Right renal cortex interstitium (tissue), 3 donors: ENCODE measurements around the gene SDK1. TPM values are rescaled to one million over a fixed set of nuclear protein-coding genes. Genes with fewer than 3 reads are reported as not detected.
"Not testable (repeated sequence)": the region's sequence is repeated elsewhere in the genome, so short reads cannot be mapped to it uniquely, and the experiment has no call there.

Source experiments
- DNase-seq, 3 donors: peaks; one replicate each; pipeline ENCODE4 v3.0.0-alpha.2; 2013; ENCODE audit warnings: low read depth in 3 of 3, low spot score in 2 of 3
- polyA plus RNA-seq, 3 donors: library from polyadenylated mRNA; unstranded; fragments of 120-200 nt; gene quantifications; one replicate each; pipeline ENCODE4 v1.2.1, GENCODE V29; 2013; ENCODE audit not compliant: insufficient read length in 3 of 3

SDK1 gene
- polyA plus RNA-seq, 3 donors, result 5.8 to 7.5 (median 6.3) TPM

DNA sequence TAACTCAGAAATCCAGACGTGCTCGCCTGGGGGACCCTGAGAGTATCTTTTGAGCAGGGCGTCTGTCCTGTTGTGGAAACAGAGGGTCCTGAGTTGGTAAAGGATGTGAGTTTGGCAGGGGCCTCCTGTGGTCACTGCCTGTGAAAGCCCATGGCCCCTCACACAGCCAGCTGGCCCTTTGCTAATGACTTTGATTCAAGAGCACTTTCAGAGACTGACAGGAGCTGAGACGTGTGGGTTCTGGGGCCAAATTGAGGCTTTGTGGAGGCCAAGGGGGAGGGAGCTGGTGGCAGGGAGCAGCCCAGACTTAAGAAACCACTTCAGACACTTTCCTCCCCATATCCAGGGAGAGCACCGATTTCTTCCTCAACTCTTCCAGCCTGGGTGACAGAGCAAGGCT lies 921.6 kb downstream of the SDK1 start:
- no peak for DNase-seq

DNA sequence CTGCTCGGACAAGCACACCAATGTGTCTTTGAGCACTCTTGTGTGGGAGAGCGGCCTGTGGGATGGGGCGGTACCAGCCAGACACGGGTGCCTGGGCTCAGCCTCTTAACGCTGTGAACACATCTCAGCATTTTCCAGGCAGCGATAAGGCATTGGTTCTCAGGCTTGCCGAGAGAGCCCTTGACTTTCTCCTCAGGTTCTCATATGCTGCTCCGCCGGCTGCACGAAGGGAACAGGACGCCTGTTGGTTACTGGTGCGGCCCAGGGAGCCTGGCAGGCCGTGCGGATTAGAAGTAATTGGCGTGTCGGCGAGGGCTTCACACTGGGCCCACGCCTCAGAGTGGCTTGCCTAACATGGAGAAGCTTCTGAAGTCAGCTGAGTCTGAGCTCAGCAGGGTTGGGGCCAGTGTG lies 924.3 kb downstream of the SDK1 start:
- no peak for DNase-seq

DNA sequence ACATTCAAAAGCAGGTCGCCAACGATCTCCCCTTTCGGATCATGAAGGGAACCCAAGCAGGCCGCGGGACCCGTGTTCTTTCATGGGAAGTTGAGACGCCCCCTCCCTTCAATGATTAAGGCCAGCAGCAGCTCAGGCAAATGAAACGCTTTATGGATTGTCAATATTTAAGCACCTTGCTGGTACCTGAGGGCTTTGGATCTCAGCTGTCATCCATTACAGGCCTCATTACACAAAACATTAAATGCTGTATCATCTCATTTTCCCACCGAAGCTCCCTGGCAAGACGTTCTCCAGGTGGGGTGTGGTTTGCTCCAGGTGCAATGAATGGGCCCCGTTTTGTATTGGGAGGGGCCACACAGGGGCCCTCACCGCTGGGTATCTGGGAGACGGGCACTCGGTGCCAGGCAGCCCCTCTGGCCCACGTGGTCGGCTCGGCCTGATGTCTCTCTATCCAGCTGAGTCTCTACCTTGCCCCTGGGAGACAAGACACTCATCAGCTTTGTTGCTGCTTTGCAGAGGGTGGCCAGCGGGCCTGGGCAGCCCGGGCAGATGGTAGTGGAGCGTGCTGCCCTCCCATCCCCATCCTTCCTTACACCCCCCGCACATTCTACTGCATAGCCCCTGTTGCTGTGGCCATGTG lies 925.0 kb downstream of the SDK1 start:
- no peak for DNase-seq

DNA sequence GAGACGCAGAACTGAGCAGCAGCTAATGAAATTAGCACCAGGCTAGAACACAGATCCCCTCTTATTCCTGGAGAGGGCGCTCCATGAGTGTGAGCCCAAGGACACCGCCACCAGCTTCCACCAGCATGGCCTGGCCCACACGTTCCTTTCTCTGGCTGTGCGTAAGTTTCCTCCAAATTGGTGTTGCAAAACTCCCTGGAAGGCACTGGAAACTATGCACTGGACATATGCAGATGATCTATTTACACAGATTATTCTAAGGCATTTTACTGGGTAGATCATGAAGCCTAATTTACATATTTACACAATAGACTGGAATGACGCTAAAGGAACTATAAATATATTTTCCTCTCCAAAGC lies 925.5 kb downstream of the SDK1 start:
- no peak for DNase-seq

DNA sequence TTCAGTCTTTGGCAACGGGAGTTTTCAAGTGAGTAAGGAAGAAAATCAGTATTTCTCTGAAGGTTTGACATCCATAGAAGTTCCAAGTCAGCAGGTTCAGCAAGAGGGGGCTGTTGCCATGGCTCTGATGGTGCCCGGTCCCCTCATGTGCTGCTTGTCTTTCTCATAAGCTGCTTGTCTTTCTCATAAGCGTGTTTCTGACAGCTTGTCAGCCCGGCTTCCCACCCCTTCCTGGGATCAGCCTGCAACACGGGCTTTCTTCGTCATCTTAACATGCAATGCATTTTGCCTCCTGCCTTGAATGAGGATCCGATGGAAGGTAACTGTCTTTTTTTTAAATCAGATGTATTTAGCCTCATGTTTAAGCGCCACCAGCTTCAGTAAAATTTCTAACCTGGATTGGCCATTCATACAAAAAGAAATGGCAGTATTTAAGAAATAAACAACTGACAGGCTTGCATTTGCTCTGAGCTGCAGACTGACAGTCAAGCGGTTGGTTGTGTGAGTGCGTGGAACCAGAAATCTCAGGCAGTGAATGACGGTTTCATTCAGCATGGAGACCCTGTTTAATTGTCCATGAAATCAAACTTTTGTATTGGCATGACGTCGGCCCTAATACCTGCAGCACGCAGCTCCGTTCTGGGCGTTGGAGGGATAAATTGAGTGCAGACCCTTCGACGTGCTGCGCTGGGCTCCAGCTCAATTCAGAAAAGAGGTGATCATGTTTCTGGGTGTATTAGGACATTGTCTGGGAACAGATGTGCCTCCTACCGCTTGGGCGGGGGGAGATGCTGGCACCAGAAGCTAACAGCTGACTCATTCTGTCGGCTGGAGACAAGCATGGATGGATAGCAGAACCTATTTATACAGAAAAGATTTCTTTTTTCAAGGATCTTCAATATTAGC lies 926.3 kb downstream of the SDK1 start:
- DNase-seq, result no peak

DNA sequence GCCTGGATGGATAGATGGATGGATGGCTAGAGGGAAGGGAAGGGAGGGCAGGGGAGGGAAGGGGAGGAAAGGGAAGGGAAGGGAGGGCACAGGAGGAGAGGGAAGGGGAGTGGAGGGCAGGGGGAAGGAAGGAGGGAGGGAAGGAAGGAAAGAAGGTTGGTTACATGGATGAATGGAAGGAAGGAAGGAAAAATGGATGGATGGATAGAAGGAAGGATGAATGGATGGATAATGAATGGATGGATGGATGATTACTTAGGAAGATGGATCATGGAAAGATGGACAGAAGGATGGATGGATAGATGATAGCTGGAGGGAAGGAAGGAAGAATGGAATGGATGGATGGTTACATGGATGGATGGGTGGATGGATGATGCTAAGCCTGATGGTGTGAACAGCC lies 929.3 kb downstream of the SDK1 start:
- no peak for DNase-seq

DNA sequence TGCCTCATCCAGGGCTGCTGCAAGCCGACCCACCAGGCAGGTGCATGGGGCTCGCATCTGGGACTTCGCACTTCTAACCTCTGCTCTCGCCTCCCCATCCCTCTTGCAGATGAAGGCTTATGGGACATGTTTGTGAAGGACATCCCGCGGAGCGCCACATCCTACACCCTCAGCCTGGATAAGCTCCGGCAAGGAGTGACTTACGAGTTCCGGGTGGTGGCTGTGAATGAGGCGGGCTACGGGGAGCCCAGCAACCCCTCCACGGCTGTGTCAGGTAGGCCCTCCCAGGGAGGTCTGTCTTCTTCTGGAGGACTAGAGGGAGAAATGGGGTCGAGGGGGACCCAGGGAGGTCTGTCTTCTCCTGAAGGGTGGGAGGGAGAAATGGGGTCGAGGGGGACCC lies 932.1 kb downstream of the SDK1 start:
- no peak for DNase-seq

DNA sequence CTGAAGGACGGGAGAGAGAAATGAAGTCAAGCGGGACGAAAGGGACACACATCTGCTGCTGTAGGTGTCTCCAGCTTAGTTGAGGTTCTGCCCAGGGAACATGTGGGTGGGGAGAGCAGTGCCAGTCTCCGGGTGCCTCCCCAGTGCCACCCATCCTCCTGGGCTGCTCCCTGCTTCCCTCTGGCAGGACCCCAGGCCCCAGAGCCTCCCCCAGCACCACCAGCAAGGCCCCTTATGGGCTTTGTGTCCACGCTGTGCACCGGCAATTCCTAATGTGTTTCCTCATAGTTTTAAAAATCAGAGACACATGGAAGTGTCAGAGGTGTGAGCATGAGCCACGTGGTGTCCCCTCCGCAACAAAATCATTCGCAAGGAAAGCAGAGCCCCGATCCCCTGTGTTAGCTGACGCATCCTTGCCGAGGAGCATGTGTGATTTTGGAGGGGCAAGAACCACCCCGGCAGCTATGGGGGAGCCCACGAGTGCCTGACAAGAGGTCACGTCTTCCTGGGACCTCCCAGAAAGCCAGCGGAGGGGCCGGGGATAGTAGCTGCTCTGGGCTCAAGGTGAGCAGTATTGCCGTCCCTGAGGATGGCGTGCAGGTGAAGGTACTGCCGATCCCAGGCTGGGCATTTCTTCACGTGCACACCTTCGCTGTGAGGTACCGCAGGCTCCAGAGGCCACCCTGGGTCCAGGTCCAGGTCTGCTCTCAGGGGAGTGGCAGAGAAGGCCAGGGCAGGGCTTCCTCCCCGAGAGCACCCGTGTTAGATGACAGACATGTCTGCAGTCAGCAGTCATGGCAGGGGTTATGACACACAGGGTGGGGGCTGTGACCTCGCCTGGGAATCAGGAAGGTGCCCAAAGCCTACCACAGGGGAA lies 932.8 kb downstream of the SDK1 start:
- DNase-seq, result no peak

DNA sequence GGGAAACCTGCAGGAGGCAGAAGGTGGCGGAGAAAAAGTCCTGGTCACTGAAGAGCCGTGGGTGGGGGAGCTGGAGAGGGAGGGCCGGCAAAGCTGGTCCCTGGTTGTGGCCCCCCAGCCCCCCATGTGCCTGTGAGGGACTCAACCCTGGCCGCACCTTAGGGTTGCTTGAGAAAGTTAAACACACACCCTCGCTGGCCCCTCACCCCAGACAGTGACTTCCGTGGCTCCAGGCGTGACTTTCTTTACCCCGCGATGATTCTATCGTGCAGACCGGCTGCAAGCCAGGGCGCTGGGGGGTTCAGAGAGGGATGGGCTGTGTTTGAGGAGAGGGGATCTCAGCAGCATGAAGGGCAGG lies 933.4 kb downstream of the SDK1 start:
- DNase-seq, result no peak

DNA sequence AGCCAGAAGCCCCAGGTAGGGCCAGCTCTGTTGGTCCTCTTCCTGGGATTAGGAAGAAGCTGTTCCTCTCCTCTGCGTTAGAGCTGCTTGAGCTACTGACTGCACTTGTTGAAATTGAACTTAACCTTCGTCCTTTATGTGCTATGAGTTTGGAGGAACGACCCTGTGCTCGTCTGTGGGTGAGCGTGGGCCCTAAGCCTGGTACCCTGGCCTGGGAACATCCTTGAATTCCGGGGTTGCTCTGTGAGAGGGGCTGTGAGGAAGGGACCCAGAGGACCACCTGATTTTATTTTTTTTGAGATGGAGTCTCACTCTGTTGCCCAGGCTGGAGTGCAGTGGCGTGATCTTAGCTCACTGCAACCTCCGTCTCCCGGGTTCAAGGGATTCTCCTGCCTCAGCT lies 933.8 kb downstream of the SDK1 start:
- DNase-seq, result no peak

DNA sequence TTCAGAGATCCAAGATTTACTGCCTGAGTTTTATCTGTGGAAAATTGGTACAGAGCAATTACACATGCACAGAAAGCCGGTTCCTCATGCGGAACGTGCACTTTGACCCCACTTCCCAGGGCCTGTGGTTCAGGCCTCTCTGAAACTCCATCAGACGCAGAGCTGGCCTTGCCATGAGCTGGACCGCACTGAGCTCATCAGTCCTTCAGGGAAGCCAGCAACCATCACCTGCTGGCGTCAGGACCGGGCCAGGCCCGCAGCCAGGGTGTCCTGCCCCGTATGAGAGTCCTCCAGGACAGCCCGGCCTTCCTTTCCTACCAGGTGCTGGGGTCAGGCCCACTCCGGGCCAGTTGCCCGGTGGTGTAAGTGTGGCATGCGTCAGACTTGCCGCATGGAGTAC lies 934.5 kb downstream of the SDK1 start:
- no peak for DNase-seq

DNA sequence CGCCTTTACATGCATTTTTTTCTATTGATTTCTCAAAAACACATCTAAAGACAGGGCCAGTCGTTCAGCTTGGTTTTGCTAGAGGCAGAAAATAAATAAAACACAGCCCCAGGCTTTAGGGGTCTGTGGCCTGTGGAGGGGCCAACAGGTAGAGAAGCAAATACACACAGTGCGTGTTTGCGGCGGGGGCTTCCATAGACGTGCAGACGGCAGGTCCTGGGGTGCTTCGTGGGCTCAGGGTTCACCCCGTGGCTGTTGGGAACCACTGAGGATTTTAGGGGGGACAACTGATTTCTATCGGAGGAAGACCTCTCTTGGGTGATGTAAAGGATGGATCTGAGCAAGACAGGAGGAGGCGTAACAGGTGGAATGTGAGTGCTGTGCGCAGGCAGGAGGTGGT lies 935.3 kb downstream of the SDK1 start:
- no peak for DNase-seq

DNA sequence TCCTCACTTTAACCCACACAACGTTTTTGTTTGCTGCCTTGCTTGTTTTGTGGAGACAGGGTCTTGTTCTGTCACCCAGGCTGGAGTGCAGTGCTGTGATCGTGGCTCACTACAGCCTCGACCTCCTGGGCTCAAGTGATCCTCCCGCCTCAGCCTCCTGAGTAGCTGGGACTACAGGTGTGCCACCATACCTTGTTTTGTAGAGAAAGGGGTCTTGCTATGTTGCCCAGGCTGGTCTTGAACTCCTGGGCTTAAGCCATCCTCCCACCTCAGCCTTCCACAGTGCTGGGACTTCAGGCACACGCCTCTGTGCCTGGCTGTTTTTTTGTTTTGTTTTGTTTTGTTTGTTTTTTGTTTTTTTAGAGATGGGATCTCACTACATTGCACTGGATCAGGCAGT lies 935.8 kb downstream of the SDK1 start:
- DNase-seq, result not testable (repeated sequence)

DNA sequence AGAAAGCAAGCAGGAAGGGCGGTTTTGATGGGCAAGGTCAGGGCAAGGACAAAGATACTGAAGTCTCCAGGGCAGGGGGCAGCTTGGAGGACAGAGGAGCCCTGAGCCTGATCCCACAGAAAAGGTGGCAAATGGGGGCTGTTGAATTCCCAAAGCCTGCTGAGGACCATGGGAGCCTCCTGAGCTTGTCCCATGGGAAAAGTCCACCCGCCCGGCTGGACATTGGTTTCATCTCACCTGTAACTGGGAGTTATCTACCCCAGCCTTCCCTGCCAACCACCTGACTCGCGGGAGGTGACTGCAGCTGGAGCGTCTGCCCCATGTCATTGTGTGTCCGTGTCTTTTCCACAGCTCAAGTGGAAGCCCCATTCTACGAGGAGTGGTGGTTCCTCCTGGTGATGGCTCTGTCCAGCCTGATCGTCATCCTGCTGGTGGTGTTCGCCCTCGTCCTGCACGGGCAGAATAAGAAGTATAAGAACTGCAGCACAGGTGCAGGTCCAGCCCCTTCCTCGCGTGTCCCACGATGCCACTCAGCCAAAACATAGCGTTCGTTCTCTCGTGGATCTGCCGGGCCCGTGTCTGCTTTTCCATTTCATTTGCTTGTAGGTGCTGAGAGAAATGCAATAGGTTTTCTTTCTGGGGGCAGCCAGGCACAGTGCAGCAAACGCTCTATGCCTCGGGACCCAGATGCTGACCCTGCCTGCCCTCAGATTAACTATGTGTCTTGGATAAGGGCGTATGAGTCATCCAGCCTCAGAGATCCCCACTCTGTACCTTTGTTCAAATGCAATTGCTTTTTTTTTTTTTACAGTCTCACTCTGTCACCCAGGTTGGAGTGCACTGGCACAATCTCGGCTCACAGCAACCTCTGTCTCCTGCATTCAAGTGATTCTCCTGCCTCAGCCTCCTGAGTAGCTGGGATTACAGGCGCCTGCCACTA lies 936.5 kb downstream of the SDK1 start:
- no peak for DNase-seq

DNA sequence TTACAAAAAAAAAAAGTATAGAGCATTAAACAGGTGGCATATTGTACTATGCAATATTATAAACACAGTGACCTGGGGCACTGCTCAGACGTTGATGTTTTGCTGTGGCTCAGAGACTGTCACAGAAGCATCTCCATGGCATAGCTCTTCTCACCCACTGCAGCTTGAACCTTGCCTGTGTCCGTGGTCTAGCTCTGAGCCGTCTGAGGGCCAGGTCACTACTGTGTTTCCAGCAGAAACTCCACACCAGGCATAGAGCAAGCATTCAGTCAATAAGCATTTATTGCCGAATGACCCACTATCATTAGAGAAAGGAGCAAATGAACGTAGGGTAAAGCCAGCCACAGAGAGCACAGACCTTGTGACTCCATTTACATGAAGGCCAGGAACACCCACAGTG lies 937.8 kb downstream of the SDK1 start:
- no peak for DNase-seq

DNA sequence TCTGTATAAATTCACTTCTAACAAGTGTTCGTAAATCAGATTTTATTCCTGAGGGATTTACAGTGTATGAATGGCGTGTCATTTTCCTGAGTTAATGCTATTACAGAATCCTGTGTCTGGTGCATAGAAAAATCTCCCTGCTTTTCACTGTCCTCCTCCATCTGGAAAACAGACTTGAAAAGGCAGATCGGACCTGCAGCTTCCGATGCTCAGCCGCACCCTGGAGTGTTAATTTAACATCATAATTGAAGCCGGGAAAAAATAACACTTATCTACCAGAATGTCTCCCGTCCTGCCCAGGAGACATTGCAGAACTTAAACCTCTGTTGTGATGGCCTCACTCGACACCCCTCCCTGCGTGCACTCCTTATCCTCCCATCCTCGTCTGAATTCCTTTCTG lies 939.0 kb downstream of the SDK1 start:
- DNase-seq, result no peak

DNA sequence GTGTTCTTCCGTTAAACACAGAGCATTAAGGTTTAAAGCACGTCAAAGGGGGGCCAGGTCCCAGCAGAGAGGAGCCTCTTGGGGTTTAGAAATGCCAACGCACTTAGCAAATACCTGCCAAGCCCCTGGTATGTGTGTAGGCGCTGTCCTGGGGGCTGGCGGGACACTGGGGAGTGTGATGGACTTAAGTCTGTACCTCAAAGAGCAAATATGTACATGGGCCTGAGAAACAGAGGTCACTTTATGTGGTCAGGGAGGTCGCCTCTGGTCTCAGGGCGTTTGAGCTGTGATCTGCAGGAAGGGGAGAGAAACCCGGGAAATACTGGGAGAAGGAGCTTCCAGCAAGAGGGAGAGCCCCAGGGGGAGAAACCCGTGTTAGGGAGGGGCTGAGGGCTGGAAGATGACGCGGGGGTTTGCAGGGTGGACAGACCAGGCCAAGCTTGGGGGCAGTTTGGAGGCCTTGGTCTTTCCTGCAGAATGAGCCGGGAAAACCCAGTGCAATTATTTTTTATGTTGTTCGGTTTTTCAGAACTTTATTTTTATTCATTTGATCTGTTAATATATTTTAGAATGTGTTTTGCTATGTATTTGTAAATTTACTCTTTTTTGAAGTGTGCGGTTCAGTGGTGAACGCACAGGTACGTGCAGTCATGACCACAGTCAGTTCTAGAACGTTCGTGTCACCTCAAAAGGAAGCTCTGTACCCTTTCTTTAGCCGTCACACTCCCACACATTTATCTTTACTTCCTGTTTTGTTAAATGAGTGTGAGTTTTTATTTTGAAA lies 939.7 kb downstream of the SDK1 start:
- no peak for DNase-seq

DNA sequence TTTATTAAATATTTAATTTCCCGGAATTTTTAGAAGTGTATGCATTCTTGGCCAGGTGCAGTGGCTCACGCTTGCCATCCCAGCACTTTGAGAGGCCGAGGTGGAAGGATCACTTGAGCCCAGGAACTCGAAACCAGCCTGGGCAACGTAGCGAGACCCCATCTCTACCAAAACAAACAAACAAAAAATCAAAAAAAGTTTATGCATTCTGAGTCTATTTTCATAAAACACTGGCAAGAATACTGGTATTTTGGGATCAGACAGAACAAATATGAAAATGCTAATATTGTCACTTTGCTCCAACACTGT lies 940.2 kb downstream of the SDK1 start:
- no peak for DNase-seq

DNA sequence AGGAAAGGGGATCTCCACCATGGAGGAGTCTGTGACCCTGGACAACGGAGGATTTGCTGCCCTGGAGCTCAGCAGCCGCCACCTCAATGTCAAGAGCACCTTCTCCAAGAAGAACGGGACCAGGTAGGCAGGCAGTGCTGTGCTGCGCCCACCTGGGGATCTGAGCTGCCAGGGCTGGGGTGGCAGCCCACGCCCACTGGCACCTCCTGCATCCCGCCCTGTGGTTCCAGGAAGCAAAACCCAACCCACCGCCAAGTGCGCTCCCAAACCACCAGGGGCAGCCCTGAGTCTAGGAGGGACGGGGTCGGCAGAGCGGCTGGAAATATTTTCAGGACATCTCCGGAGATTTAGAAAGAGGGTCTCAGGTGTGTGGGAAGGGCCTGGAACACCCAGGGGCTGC lies 940.7 kb downstream of the SDK1 start:
- no peak for DNase-seq

DNA sequence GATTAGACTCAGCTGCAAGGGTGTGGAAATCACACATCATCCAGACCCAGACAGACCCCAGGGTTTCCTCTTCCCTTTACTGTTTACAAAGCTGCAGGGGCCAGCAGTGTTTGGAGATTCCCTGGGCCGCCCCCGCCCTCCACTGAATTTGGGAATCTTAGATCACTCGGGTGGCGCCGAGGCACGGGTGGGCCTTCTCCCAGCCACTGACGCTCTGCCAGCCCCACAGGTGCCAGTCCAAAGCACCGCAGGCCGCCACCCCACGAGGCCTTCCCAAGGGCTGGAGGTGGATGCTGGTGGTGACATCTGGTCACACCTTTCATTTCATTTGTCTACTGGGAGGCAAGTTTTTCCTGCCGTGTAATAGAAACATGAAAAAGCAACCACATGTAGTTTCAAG lies 941.7 kb downstream of the SDK1 start:
- DNase-seq, result no peak
